GM20000 (cell line): ENCODE data around the gene AKAP6.

Source experiments
- DNase-seq: peaks from one replicate; pipeline ENCODE4 v3.0.0; 2012; ENCODE audit warnings: low spot score
- TF ChIP-seq, protein P1 (sequence below): IDR thresholded peaks from 2 replicates; pipeline ENCODE4 v1.5.1; 2012; ENCODE audit warnings: mild to moderate bottlenecking, control low read depth; ENCODE audit errors: extremely low read depth, missing control alignments

Gene AKAP6

GRCh38 chr14:32697114-32697513, 368.0 kb downstream of the AKAP6 start:
- TF ChIP-seq, protein P1, sequence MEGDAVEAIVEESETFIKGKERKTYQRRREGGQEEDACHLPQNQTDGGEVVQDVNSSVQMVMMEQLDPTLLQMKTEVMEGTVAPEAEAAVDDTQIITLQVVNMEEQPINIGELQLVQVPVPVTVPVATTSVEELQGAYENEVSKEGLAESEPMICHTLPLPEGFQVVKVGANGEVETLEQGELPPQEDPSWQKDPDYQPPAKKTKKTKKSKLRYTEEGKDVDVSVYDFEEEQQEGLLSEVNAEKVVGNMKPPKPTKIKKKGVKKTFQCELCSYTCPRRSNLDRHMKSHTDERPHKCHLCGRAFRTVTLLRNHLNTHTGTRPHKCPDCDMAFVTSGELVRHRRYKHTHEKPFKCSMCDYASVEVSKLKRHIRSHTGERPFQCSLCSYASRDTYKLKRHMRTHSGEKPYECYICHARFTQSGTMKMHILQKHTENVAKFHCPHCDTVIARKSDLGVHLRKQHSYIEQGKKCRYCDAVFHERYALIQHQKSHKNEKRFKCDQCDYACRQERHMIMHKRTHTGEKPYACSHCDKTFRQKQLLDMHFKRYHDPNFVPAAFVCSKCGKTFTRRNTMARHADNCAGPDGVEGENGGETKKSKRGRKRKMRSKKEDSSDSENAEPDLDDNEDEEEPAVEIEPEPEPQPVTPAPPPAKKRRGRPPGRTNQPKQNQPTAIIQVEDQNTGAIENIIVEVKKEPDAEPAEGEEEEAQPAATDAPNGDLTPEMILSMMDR: no peak
- DNase-seq: no peak

- DNase-seq: no peak
- TF ChIP-seq, protein P1: no peak
These were observed 368.6 kb downstream of the AKAP6 start for GRCh38 chr14:32697704-32698103.

- no peak for DNase-seq
- TF ChIP-seq, protein P1: no peak
These were observed 369.7 kb downstream of the AKAP6 start for GRCh38 chr14:32698831-32699230.

- TF ChIP-seq, protein P1: no peak
- DNase-seq: no peak
These were observed 372.4 kb downstream of the AKAP6 start for GRCh38 chr14:32701475-32701874.

GRCh38 chr14:32702088-32702487, 373.0 kb downstream of the AKAP6 start:
- DNase-seq: no peak
- TF ChIP-seq, protein P1: no peak

DNA sequence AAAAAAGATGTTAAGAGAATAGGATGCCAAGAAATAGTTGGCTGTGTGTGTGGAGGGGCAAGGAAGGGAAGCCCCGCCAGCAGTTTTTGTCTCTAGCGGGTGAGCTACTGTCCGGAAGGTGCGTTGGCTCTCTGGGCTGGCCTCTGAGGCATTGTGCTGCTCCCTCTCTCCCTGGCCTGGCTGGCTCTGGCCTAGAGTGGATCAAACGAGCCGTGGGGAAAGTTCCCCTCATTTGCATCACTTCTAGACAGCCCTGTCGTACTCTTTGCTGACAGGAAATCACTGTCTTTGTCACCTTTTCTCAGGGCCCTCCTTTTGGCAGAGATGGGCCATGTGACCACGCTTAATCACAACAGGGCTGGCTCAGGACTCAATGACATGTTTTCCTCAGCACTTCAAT, 373.5 kb downstream of the AKAP6 start:
- DNase-seq: peak; percentile 3
- TF ChIP-seq, protein P1: no peak

- TF ChIP-seq, protein P1: no peak
- no peak for DNase-seq
These were observed 374.1 kb downstream of the AKAP6 start for GRCh38 chr14:32703183-32703621.
